ENCODE results near the gene SEMA7A.

Gene SEMA7A

DNA sequence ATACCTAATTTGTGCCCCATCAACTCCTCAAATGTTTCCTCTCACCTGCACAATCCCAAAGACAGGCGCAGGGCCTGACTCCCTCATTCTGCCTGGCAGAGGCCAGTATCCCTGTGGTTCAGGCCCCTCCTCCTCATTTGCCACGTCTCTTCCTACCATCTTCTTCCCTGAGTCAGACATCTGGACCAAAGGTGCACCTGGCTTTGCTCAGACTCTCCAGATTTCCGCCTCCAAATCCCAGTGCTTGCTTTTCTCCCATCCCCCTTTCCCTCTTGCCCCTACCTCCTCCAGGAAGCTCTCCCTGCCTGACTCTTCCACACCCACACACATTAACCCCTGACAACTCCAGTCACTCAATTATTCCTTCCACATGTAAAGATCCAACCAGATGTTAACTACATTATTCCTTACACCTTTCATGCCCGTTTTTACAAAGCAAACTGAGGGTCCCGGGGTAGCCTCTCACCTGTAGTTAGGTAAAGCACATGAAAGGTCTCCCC is 19.6 kb downstream of the SEMA7A start:
- DNase-seq: no peak

DNA sequence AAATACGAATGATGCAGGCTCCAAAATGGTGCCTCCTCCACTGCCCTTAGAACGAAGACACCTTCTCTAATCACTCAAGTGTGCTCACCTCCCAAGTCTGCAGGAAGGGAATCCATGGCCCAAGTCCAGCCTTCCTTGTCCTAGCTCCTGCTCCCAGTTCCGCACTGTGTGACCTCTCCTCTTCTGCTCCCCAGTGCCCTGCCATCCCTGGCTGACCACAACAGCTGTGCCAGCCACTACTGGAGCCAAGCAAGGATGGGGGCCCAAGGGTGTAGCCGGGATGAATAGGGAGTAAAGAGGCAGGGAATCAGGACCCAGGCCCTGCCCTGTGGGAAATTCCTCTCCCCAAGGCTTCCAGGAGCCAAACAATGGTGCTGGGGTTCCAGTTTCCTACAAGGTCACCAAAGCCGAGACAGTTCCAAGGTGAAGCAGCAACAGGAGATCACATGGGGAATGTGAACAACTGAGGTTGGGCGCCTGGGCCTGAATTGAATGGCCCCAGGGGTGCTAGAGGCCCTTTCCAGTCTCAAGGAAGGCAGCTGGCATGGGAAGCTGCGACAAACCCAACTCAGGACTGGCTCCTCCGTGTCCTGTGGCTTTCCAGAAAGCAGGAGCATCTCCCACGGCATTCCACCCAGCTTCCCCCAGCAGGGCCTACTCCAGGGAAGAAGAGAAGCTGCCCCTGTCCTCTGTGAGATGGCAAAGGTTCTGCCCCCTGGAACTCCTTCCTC is 20.2 kb downstream of the SEMA7A start:
- DNase-seq: no peak

DNA sequence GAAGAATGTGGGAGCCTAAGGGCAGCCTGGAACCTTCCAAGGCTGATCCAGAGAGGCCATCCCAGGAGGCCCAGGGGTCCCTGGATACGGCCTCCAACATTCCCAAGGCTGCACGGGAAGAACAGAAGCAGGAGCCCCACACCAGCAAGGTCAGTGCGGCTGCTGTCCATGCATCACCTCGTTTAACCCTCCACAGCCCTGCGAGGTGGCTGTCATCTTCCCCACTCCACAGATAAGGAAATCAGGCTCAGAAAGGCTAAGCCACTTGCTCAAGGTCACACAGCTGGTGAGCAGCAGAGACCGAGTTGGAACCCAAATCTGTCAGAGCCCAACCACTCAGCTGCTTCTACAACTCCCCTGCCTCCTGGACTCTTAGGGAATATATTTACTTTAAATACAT is 21.6 kb downstream of the SEMA7A start:
- DNase-seq: no peak

DNA sequence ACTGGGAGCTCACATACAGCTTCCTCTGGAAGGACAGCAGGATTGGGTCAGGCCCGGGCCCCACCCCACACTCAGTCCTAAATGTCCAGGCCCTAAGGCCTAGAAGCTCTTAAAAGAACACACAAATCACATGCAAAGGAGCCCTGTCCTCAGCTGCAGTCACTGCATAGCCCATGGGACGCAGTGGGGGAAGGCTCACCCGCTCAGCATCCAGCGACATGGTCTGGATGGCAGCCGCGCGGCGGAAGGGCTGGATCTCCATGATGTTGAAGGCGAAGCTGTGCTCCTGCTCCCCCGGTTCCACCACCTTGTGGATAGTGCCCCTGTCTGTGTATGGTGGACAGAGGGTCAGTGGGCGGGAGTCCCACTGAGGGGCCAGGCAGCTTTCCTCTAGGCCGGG is 22.1 kb downstream of the SEMA7A start:
- no peak for DNase-seq

DNA sequence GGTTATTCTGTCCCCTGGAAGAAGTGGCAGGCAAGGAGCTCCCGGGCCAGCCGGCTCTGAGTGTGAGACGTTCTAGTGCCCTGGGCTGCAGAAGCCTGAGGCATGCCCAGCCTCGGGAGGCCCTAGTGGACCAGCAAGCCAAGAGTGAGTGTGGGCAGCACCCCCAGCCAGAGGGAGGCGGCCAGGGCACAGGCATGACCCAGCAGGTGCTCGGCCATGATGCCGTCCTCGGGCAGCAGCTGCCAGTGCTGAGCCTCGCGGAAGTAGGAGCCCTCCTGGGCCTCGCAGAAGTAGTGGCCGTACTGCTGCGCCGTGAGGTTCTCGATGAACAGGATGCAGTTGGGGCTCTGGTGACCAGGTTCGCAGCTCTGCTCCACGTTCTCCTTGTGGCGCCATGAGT is 23.3 kb downstream of the SEMA7A start:
- DNase-seq: no peak

DNA sequence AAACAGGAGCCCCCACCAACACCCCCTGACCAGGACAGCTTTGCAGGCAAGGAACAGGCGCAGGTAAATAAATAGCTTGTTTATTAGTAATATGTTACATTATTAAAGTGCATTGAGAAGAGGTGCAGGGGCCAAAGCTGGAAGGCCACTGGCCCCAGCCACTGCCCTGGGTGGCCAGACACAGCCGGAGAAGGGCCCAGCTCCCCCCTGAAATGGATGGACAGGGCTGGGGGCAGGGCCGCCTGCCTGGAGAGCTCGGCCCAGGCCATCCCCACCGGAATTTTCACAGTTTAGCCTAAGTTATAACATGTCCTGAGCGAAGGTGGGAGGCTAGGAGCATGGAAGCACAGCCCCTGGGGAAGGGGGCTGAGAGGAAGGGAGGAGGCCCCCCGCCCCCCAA is 24.5 kb downstream of the SEMA7A start:
- no peak for DNase-seq

DNA sequence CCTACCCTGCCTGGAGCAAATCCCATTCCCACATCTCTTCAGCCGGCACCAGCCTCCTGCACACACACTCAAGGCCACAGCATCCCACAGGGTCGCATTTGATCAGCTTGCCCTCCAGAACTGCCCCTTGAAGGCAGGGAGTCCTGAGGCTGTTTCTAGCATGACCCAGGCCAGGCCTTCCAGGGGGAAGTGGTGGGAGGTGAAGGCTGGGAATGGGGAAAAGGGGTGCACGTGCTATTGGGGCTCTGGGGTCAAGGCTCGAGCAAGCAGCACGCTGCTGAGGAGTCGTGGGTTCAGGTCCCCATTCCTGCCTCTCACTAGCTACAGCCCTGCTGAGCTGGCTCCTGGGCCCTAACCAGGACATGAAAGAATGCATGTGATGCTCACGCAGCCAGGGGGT is 24.9 kb downstream of the SEMA7A start:
- no peak for DNase-seq

DNA sequence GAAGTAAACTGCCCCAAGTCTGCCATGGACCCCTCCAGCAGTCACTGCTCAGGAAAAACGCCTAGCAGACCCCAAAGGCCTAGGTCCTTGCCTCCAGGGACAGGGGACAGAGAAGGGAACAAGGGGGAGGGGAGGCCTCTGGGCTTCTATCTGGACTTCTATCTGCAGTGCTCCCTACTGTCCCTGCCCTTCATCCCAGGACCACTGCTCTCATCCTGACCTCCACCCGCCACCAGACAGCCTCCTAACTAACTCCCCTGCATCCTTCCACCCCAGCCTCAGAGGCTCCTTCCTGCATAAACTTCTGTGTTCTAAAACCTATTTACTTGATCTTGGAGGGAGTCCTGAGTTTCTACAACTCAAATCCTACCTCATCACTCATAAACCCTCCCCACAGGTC is 25.4 kb downstream of the SEMA7A start:
- DNase-seq: no peak

DNA sequence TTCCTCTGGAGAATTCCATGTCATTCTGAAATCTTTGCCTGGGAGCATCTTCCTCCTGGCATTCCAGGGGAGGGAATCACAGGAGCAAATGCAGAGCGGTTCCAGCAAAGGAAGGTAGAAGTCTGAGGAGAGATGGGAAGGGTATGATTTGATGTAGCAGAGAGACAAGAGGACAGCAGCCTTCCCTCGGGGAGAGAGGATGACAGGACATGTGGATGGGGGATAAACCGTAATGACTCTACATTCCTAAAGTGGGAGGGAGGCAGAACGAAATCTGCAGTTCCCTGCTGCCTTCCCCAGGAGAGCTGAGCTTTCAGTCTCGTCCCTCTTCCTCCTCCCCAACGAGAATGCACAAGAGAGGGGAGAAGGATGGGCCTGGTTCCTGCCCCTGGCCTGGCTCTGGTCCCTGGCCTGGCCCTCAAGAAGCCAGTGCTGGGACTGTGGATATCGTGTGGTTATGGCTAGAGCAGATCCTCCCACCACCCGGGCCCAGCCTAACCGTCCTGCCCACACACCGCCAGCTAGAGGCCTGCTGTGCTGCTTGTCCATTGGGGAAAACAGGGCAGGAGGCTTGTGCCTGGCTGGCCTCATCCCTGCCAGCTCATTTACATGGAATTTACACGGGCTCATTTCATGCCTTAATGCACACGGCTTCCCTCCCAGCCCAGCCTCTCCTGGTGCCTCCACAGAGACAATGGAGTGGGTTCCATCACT is 26.6 kb downstream of the SEMA7A start:
- no peak for DNase-seq

DNA sequence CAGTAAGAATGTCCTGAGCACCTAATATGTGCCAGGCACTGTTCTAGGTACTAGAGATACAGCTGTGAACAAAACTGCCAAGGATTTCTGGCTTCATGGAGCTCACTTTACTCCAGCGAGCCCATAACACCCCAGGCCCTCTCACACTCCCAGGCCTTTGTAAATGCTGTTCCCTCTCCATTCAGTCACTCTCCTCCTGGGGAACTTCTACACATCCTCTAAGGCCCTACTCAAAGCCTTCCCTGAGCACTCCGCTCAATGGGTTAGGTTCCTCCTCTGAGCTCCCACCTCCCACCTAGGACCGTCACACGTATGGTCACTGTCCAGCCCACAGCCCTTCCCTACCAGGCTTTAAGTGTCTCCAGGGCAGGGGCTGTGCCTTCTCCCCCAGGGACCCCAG is 27.2 kb downstream of the SEMA7A start:
- no peak for DNase-seq

DNA sequence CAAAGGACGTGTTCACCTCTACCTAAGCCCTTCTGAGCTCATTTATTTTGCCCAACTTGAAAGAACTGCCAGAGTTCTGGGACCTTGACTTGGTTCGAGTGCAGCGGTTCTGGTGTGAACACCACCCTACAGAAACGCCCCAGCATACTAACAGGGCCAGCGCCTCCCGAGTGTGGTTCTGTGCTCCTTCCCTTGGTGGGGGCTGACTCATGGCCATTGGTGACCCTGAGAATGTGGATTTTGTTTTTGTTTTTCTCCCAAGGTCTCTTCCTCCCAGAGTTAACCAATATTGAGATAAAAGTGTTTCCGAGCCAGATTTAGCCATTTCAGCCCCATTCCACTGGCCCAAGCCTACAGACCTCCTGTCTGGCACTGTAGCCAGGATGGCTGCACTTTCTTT is 27.9 kb downstream of the SEMA7A start:
- no peak for DNase-seq

DNA sequence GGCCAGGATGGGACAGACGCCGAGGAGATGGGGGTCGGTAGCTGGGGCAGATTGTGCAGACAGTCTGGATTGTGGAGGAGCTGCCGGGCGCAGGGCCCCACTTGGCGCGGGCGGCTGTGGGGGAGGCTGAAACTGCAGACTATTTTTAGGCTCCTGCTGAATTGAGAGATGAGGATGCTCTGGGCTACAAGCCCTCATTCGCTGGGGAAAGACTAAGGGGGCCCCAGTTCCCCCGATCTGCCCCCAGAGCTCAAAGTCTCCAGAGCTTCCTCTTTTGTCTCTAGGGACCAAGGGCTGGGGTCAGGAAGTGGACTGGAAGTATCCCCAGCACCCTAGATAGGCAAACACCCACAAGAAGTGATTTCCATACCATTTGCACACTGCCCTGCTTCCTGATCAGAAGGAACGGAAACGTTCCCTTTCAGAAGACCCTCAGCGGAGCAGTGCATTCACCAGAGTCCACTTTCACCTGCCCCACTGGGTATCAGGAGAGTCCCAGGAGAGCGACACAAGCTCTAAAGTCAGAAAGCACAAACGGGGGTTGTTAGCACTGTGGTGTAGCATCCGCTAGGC is 29.7 kb downstream of the SEMA7A start:
- DNase-seq: no peak

DNA sequence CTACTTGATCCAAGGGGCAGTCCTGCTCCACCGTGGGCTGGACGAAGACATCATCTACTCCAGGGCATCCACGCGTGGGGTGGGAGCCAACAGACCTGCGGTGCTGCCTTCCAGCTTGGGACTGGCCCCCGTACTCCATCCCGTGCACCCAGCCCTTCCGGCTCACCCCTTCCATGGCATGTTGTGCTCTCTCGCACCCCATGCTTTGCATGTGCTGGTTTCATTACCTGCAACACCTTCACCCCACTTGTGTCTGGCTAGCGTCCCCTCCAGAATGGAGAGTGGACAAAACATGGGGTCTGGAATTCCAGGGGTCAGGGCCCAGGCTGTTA is 30.2 kb downstream of the SEMA7A start:
- DNase-seq: no peak

DNA sequence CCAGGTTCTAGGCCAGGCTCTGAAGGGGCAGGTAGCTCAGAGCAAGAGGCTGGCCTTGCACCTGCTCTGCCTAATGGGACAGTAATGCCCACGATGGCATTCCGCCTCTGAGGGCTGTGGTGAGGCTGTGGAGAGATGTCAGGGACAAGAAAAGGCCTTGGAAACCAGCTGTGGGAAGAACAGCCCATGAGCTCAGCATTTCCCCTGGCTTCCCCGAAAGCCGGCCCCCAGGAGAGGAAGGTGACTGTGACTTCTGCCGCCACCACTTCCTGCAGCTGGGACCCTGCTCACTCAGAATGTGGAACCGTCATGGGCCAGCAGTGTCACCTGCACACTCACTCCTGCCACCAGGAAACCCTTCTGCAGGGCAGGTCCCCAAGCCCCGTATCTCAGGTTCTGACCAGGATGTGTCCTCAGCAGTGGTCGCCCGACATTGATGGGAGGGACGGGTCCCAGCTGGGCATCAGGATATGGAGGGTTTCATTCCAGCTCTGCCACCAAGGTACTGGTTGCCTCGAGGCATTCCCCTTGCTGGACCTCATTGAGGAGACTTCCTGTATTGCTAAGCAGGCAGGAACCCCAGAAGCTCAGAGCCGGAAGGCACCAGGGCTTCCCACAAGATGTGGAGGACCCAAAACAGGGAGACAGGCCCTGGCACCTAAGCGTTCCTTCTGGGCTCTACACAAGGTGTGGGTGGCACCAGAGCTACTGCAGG is 30.7 kb downstream of the SEMA7A start:
- no peak for DNase-seq

DNA sequence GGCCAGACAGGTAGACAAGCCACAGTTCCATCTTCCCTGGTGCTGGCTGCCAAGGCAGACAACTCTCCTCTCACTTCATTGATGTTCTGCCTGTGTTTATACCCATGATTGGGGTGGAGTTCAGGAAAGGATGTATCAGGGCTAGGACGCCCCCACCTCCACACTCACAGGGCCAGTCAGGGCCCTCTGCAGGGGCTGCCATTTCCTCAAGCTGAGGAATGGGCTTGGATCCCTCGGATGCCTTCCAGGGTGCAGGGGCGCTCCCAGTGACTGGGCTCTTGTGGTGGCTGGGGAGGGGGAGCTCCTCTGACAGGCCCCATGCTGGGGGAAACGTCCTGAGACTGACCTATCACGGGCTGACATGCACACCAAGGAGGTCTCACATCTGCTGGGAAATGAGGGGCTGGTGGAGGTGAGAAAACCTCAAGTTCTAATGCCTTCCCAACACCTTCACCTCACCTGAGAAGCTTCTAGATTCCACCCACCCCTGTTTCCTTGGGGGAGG is 31.4 kb downstream of the SEMA7A start:
- DNase-seq: no peak

DNA sequence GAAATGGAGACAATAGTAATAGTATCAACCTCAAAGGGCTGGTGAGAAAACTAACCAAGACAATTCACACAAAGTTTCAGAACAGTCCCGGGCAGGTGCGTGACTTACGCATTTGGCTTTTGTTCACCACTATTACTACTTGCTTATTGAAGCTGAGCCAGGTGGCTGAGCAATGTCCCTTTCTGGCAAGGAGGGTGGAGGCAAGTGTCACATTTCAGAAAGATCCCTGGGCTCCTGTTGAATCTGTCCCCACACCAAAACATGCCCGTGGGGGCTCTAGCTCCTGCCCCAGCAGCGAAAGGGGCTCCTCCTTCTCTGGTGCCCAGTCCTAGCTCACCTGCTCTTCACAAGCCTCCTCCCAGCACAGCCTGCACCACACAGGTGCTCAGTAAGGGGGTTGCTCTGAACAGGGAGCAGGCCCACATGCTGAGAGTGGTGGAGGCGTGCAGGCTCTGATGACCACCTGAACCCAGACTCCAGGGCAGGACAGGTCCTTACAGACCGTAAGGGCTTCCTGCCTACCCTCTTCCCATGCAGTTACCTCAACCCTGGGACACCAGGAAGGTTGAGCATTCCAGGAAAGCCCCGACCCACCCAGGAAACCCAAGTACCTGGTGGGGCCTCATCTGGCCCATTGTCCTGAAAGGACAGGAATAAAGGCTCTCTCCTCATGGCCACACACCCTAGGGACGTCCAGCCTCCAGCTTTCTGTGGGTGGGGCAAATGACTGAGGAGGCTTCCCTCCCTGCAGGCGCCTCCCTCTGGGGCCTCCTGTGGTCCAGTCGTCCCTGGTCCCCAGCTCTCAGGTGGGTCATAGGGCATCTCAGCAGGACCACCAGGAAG is 32.6 kb downstream of the SEMA7A start:
- no peak for DNase-seq

DNA sequence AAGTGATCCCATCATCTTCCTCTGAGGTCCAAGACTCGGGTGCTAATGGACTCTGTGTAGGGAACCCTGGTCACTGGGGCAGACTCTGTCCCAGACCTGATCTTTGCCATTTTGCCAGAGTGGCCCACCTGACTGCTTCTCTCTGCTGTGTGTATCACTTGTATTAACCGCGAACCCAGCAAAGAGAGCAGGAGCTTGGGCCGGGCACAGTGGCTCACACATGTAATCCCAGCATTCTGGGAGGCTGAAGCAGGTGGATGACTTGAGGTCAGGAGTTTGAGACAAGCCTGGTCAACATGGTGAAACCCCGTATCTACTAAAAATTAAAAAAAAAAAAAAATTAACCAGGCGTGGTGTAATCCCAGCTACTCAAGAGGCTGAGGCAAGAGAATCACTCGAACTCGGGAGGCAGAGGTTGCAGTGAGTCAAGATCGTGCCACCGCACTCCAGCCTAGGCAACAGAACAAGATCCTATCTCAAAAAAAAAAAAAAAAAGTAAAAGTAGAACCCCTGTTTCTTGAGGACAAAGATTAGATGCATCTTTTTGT is 33.4 kb downstream of the SEMA7A start:
- DNase-seq: no peak

DNA sequence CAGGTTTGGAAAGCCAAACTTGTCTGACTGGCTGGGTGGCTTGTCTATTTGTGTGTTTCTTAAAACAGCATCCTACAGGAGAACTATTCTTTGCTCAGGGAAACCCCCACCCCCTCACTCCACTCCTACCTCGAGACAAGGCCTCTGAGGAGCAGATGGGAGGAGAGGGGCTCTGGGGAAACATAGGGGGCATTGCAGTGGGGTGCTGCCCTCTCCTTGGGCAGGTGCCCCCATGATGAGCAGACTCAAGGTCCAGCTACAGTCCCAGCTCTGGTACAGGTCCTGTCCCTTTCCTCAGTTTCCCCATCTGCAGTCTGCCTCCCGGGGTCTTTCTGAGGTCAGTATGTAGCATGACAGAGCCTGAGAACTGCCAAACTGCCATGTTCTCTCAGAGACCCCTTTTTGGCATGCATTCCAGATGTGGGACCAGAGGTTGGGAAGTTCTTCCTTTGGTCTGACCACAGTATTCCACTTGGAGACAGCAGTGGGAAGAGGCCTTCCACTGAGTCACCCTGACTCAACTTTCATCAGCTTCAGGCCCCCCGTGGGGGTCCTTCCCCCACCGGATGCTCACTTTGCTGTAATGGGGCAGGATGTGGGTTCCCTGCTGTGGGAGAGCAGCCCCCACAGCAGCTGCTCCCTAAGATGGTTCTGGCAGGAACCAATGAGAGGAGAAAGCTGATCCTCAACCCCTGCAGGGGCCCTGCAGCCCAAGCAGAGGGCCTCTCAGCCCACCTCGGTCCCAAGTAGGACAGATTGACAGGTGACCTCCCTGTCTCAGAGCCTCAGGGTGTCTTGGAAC is 34.0 kb downstream of the SEMA7A start:
- DNase-seq: no peak

DNA sequence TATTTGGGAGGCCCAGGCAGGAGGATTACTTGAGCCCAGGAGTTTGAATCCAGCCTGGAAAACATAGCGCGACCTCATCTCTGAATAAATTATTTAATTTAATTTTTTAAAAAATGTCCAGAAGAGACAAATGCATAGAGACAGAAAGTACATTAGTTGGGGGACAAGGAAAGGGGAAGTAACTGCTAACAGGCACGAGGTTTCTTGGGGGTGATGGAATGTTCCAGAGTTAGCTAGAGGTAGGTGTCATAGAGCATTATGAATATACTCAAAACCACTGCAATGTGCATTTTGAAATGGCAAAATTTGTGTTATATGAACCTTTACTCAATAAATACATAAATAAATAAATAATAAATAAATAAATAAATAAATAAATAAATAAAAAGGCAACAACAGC is 34.7 kb downstream of the SEMA7A start:
- DNase-seq: no peak

DNA sequence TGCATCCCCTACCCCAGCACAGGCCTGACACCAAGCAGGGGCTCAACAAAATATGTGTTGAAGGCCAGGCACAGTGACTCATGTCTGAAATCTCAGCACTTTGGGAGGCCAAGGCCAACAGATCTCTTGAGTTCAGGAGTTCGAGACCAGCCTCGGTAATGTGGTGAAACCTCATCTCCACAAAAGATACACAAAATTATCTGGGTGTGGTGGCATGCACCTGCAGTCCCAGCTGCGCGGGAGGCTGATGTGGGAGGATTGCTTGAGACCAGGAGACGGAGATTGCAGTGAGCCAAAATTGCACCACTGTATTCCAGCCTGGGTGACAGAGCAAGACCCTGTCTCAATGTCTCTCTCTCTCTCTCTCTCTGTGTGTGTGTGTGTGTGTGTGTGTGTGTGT is 35.6 kb downstream of the SEMA7A start:
- DNase-seq: no peak

All from NCI-H1417 (cell line).